Pulmonary artery endothelial cell (primary cell): ENCODE results near the gene RPL28. TPM values are rescaled to one million over a fixed set of nuclear protein-coding genes. Genes with fewer than 3 reads are reported as not detected.

Experiments used
- DNase-seq: peaks from one replicate; pipeline ENCODE4 v3.0.0-alpha.2; 2011; ENCODE audit warnings: low read depth, low spot score
- total RNA-seq: library from RNA; depleted of rRNA; stranded (reverse); fragments of >200 nt; gene quantifications from 2 replicates; pipeline ENCODE4 v1.2.3, GENCODE V29; 2014

RPL28 gene
- total RNA-seq, 1 donor from 2014 or later, result 256 TPM

DNA sequence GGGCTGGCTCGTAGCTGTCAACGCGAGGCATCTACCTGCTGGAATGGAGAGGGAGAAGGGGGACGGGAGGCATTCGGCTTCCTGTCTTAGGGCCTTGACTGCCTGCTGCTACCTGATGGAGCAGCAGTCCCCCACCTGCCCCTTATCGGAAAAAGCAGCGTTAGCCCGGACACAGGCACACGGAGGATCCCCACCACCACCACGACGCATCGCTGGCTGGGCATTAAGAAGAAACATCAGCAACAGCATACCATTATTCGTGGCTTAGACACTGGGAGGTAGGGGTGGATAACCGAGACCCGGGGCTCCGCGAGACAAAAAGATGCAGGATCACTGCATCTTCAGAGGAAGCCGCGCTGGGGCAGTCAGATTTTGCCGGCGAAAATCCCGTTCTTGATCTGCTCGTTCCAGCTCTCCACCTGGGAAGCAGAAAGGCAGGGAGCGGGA is 32.4 kb upstream of the RPL28 start:
- no peak for DNase-seq

DNA sequence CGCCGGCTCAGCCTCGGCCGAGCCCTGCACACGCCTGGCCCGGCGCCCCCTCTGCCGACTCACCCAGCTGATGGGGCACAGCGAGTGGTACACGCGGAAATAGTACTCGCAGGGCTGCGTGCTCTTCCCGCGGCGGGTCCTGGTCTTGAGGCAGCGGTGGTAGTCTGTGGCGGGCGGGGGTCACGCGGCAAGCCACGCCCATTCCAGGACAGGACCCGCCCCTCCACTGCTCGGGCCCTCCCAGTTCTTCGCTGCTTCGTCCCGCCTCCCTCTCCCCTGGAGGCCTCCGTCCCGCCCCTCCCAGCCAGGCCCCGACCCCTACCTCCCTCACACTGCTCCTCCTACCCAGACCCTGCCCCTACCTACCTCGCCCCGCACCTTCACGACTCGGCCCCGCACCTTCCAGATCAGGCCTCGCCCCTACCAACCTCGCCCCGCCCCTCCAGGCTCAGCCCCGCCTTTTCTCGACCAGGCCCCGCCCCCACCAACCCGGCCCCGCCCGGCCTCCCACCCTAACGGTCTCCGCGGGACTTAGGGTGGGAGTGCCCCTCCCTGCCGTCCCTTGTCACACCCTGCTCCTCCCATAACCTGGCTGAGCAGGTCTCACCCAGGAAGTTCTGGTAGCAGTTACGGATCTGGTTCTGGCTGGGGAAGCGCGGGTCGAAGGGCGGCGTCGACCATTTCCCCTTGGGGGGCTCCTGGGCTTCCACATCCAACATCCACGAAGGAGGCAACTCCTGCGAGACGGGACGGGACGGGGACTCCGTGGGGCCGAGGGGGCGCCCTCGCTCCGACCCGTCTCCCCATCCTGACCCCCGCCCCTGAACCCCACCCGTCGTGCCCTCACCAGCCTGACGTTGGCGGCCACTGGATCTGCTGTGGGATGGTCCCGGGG is 31.7 kb upstream of the RPL28 start:
- no peak for DNase-seq

DNA sequence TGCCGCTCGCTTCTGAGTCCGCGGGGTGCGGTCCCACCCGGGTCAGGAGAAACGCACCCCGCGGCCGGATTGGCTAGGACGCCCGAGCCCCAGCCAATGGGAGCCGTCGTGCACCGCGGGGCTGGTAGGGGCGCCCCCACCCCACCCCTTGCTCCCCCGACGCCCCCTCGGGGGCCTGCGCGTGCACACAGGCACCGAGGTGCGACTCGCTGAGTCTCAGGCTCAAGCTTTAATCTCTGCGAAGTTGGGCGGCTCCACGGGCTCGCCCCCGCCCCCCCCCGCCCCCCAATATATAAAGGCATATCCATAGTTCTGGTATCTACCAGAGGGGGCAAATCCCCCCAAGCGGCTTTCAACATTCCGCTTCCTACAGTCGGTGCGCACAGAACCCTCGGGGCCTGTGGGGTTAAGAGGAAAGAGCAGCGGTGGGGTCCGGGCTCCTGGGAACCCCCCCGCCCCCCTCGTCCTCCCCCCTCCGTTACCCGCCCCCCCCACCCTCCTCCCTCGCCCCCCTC is 31.0 kb upstream of the RPL28 start, which contains the start of gene COX6B2:
Gene COX6B2 (minus strand): TSS at position 22 of the 515 bp plus-strand sequence. CDS start 198 bp downstream, outside the sequence.
- DNase-seq, result no peak

DNA sequence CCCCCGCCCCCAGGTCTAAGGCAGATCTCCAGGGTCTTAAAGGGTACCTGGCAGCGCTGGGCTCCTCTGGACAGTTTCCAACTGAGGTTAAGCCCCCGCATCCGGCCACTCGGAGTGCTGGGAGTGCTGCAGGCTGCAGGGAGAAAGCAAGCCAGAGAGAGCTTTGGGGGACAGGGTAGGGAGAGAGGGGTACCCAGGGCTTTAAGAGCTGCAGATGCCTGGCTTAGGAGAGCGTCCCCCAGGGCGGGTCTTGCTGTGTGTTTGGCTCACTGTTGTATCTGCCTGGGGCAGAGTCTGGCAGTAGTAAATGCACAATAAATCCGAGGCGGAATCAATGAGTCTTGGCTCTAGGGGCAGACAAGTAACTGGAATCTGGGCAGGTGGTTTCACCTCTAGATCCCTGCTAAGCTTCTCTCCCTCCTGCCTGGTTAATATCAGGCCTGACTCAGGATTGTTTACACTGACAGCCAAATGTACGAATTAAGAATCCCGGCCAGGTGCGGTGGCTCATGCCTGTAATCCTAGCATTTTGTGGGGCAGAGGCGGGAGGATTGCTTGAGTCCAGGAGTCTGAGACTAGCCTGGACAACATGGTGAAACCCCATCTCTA is 30.4 kb upstream of the RPL28 start:
- DNase-seq, result no peak

DNA sequence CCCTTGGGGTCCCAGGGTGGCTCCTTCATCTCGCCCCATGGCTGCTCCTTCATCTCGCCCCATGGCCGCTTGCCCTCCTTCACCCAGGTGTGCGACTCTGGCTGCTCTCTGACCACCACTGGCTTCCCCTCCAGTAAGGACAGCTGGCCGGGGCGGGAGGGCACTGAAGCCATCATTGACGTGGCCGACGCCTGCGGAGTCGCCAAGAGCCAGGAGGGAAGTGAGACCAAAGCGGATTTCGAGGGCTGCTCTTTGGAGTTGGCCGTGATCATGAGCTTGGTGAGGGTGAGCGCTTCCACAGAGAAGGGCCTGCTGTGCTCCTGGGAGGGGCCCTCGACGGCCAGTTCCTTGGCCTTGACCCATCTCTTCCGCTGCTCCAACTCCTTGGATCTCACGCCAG is 27.2 kb upstream of the RPL28 start:
- no peak for DNase-seq

DNA sequence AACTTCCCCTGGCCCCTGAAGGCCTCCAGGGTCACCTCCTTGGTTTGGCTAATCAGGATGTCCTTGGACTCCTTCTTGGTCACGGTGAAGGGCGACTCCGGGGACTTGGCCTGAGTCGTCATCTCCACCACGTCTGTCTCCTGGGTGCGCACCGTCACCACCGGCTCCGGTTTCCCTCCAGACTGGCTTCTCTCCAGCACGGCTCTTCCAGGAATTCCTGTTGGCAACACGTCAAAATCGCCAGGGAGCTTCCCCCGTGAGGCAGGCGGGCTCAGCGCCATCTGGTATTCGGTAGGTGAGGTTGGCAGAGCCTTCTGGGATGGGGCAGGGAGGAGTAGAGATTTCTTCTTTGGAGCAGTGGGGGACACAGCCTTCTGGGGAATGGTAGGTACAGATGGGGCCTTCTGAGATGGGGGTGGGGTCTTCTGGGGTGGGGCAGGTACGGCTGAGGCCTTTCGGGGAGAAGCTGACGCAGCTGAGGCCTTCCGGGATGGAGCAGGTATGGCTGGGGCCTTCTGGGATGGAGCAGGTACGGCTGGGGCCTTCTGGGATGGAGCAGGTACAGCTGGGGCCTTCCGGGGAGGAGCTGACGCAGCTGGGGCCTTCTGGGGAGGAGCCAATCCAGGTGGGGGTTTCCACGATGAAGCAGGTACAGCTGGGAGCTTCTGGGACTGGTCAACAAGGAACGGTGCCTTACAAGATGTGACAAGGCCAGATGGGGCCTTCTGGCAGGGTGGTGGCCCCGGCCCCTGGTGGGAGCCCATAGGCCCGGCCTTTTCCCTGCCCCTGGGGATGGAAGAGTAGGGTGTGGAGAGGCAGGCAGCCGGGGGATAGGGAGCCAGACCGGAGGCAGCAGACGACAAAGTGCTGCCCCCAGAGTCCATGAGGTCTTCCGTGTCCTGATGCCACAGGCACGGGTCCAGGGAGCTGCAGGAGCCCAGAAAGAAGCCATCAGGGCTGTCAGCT is 26.5 kb upstream of the RPL28 start:
- DNase-seq, result no peak

DNA sequence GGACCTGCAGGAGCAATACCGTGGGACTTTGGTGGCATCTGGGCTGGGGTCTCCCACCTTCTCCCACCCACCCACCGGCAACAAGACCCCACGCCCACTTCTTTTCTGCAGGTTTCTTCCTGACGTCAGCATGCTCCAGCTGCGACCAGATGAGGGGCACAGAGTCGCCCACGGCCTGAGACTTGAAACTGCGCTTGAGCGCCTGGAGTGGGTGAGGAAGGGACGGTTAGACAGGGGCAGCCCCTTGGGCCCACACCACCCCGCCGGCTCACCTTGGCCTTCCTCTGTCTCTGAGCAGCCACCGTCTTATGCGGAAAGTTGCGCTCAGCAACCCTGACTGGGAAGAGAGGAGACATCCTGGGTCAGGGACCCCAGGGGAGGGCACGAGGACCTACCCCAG is 24.8 kb upstream of the RPL28 start:
- DNase-seq, result no peak

DNA sequence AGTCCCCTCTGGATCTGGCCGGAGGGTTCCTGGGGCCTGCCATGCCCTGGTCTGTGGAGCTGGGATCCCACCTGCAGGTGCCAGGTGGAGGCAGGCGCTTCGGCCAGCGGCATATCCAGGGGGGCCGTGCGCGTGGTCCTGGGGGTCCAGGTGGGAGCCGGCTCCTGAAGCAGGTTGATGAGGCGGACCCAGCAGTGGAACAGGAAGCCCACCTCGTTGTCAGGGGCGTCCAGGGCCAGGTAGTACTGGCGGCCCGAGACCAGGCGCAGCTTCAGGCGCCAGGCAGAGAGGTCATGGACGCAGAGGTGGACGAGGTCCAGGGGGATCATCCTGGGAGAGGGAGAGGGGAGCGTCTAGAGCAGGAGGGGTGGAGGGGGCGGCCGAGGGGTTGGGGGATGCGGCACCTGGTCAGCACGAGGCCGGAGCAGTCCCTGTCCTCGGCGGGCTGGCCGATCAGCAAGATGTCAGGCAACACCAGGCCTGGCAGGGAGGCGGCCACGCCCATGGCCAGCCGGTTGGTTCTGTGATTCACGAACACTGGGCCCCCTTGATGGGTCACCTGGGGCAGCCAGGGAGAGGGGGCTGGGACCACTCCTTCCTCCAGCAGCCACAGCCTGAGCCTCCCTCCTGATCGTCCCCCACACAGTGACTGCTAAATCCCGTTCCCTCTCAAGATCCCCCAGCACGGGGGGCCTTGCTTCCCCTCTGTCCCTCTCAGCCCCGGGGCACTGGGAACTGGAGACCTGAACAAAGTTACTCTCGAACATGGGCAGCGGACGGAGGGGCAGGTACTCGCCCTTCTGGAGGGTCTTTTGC is 23.4 kb upstream of the RPL28 start:
- no peak for DNase-seq

DNA sequence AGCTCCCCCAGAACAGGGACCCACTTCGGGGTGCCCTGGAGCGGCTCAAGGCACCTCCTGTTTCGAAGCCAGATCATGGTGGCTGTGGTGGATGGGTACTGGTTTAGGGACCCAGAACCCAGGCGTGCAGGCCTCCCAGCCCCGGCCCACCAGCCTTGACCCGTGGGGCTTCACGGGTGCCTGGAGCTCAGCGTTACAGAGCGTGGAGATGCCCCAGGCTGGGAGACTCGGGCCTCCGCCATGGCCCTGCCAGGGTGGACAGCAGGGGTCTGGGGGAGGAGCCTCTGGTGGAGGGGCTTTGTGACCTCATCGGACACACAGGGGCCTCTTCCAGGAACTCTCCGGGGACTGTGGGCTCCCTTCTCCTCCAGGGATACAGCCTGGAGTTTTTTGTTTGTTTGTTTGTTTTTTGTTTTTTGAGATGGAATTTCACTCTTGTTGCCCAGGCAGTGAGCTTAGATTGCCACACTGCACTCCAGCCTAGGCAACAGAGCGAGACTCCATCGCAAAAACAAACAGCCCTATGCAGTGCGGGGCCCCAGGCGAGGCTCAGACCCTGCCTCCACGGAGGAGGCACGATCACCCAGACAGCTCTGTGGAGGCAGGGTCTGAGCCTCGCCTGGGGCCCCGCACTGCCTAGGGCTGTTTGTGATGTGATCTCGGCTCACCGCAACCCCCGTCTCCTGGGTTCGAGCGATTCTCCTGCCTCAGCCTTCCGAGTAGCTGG is 22.6 kb upstream of the RPL28 start, which contains the start of gene GARIN5B:
Gene GARIN5B (minus strand): TSS at position 271 of the 727 bp plus-strand sequence. CDS start 194 bp downstream, at position 77.
- no peak for DNase-seq

DNA sequence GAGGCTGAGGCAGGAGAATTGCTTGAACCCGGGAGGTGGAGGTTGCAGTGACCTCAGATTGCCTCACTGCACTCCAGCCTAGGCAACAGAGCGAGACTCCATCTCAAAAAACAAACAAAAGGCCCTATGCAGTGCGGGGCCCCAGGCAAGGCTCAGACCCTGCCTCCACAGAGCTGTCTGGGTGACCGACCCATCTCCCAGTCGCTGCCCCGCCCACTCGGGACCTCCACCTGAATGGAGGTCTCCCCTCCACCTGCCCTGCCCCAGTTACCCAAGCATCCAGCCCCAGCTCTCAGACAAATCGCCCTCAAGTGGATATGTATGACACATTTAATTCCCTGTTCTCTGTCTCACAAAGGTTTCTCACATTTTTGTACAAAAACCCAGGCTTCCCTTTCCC is 20.5 kb upstream of the RPL28 start:
- no peak for DNase-seq

DNA sequence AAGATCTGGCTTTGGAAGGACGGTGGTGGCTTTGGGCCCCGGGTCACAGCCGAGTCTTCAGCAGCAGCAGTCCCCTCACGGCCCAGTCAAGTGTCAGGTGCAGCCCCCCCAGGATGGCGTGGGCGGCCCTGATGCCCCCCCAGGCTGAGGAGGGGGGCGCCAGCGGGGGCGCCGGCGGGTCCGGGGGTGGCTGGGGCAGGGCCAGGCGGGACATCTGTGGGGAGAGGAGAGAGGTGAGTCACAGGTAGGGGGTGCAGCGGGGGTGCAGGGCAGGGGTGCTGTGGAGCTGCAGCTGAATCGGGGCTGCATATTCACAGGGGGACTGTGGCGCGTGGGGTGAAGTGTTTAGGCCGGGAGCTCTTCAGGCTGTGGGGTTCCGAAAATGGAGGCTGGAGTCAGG is 19.8 kb upstream of the RPL28 start:
- no peak for DNase-seq

DNA sequence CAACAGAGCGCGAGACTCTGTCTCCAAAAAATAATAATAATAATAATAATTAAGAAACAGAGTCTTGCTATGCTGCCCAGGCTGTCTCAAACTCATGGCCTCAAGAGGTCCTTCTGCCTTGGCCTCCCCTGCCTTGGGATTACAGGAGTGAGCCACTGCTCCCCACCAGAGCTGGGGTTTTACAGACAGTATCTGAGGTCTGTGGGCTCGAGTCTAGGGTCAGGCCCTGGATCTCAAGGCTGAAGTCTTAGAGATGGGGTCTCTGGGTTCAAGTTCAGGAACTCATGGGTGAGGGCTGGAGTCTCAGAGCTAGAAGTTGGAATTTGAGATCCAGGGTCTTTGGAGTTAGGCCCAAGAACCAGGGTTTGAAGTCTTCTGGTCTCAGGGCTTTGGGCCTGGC is 18.9 kb upstream of the RPL28 start:
- no peak for DNase-seq

DNA sequence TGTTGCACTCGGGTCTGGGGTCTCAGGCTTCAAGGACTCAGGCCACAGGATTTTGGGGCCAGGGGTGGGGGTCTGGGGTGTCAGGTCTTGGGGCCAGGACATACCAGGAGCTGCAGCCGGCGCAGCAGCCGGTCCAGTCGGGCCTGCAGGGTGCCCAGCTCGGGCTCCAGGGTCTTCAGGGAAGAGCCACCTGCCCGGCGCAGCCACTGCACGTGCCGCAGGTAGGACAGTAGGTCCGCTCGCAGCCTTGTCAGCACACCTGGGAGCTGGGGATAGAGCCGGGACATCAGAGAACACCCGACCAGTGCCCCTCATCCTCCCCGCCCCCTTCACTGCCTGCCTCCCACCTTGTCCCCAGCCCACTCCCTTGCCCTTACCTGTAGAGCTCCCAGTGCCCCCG is 17.6 kb upstream of the RPL28 start:
- no peak for DNase-seq

DNA sequence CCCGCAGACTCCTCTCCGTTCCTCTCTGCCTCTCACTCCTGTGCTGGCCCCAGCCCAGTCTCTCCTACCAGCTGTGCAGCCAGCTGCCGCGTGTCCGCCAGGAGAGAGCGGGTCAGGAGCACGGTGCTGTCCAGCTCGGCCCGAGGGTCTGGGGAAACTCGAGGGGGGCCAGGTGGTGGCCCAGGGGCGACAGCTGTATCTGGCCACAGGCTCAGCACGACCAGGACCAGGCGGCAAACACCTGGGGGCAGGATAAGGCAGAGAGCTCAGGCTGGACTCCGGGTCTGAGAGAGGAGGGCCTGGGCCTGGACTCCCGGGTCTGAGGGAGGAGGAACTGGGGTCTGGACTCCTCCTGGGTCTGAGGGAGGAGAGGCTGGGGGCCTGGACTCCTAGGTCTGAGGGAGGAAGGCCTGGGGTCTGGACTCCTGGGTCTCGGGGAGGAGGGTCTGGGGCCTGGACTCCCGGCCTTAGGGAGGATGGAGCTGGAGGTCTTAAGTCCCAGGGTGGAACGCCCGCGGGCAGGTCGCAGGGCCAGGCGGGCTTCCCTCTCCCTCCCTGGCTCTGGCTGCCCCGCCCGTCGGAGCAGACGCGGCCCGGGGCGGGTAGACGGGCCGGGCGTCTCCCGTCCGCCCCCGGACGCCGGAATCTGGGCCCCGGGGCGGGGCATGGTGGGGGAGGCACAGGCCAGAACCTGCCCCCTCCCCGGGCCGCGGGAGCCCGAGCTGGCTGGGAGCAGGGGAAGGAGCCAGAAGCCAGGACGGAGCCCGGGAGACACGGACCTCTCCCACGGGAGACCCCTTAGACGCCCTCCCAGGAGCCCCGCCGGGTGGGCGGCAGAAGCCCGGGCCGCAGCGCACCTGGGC is 16.8 kb upstream of the RPL28 start:
- no peak for DNase-seq

DNA sequence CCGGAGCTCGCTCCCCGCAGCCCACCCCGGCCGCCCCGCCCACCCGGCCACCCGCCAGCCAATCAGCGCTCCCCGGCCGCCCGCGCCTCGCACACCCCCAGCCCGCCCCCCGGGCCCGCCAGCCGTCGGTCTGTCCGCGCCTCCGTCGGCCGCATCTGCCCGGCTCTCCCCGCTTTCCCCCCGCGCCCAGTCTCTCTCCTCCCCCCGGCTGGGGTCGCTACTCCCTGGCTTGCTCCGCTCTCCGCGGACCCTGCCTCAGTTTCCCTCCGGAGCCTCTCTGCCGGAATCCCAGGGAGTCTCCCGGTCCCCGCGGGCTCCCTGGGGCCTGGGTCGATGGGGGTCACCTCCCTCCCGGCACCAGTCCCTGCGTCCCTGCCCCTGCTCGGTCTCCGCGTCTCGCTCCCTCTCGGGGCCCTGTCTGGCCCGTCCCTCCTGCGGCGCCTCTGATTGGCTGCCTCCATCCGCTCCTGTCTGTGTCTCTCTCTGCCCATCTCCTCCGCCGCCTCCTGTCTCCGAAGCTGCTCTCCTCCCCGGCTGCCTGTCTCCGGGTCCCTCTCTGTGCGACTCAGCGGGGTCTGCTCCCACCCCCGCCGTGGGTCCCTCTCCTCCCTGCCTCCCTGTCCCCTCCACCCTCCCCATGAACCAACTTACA is 16.0 kb upstream of the RPL28 start:
- DNase-seq, result no peak

DNA sequence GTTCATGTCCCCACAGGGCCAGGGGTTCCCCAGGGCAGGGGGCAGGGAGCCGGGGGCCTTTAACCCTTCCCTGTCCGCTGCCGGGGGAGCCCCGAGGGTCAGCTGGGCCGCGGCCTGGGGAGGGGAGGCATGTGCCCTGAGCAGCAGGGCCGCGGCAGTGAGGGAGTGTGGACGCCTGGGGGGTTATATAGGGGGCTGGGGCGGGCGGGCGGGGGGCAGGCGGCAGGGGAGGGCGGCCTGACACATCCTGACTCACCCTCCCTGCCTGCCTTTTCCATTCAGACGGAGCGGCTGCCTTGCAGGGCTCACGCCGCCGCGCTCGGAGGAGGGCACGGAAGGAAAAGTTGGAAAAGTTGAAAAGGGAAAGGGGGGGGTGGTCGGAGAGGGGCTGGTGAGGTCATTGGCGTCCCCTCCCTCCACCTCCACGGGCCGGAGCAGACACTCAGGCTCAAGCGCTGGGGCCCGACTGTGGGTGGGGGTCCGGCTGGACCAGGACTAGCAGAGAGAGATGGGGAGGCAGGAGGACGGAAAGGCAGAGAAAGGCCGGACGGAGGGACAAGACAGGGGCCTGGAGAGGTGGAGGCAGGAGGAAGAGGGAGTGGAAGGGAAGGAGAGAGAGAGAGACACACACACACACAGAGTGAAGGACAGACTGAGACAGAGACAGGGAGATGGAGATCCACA is 15.3 kb upstream of the RPL28 start, which contains the start of gene IL11:
Gene IL11 (minus strand): TSS at position 159 of the 684 bp plus-strand sequence. CDS start 153 bp downstream, at position 6.
- DNase-seq, result no peak

DNA sequence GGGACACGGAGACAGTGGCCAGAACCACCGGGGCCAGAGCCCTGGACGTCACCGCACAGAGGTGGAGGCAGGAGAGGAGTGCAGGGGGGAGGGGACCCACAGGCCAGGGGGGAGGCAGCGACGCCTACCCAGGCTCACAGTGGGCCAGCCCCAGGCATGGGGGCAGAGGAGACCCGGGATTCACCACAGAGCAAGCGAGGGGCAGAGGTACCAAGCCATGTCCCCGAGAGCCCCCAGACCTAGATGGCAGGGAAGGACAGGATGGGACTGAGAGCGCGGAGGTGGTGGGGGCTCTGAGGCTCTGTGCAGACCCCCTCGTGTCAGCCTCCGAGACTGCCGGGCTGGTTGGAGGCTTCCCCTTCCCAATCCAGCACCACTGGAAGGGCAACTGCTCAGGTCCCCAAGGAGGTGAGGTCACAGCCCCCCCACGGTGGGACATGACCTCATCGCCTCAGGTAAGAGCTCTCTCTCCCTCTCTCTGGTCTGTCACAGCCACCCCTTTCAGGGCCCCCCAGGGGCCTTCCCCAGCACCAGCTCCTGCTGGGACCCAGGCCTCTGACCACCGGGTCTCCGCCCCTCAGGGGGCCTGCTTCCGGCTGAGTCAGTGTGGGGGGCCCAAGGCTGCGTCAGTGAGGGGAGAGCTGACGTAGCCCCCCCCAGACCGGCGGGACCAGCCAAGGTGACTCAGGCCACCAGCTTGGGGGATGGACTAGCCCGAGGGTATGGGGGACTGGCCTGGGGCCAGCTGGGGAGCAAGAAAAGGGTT is 13.2 kb upstream of the RPL28 start:
- DNase-seq, result no peak
